CD14-positive monocyte (primary cell): ENCODE data around the gene NRXN3. TPM values are rescaled to one million over a fixed set of nuclear protein-coding genes. Genes with fewer than 3 reads are reported as not detected.

ENCODE experiments used
- DNase-seq, 3 donors: peaks; one replicate each; pipeline ENCODE4 v3.0.0-alpha.2; 2011 to 2022
- H2AFZ ChIP-seq: 2 replicates; pipeline ENCODE4 v1.6.0; 2012; ENCODE audit warnings: mild to moderate bottlenecking, low read depth, low read length, inconsistent platforms; ENCODE audit not compliant: insufficient read depth, poor library complexity, severe bottlenecking
- H3K27ac ChIP-seq, 2 donors: 1 replicate in 1 of 2; 2 replicates in 1 of 2; pipeline ENCODE4 v1.5.1; 2012 to 2013; ENCODE audit warnings: low read length in 2 of 2, control low read depth in 1 of 2, inconsistent platforms in 1 of 2, low read depth in 1 of 2, mild to moderate bottlenecking in 1 of 2
- H3K27me3 ChIP-seq, 2 donors: one replicate each; pipeline versions ENCODE4 v1.6.0 to v1.6.1; 2011 to 2013; ENCODE audit warnings: low read length in 2 of 2; ENCODE audit not compliant: control insufficient read depth in 2 of 2, insufficient read depth in 2 of 2
- H3K36me3 ChIP-seq, 2 donors: replicated peaks in 1 of 2; 1 replicate in 1 of 2; 2 replicates in 1 of 2; pipeline versions ENCODE4 v1.5.1 to v1.6.1; 2012 to 2013; ENCODE audit warnings: low read length in 2 of 2, control low read depth in 1 of 2, inconsistent platforms in 1 of 2, mild to moderate bottlenecking in 1 of 2; ENCODE audit not compliant: insufficient read depth in 2 of 2, control insufficient read depth in 1 of 2
- H3K4me1 ChIP-seq, 2 donors: 1 replicate in 1 of 2; 2 replicates in 1 of 2; pipeline versions ENCODE4 v1.5.1 to v1.6.1; 2012 to 2013; ENCODE audit warnings: low read length in 2 of 2, control low read depth in 1 of 2, inconsistent platforms in 1 of 2, mild to moderate bottlenecking in 1 of 2, moderate library complexity in 1 of 2; ENCODE audit not compliant: insufficient read depth in 2 of 2, control insufficient read depth in 1 of 2
- H3K4me2 ChIP-seq: replicated peaks from 2 replicates; pipeline ENCODE3; 2012; ENCODE audit warnings: low read length, moderate library complexity, mild to moderate bottlenecking; ENCODE audit not compliant: poor library complexity, severe bottlenecking; ENCODE audit errors: extremely low read depth
- H3K4me3 ChIP-seq, 3 experiments: fragments of 200-600 bp in 1 of 3; sonication (generic) in 1 of 3; replicated peaks in 1 of 3; 1 replicate in 2 of 3; 2 replicates in 1 of 3; pipeline ENCODE4 v1.5.1; 2011 to 2013; ENCODE audit warnings: low read length in 3 of 3, mild to moderate bottlenecking in 3 of 3, control low read depth in 2 of 3, low read depth in 2 of 3, inconsistent platforms in 1 of 3, moderate library complexity in 1 of 3
- H3K79me2 ChIP-seq: 2 replicates; pipeline ENCODE4 v1.6.0; 2012; ENCODE audit warnings: mild to moderate bottlenecking, control low read depth, inconsistent platforms, low read length, moderate library complexity; ENCODE audit not compliant: insufficient read depth
- H3K9ac ChIP-seq: 2 replicates; pipeline ENCODE4 v1.6.0; 2017; ENCODE audit warnings: low read length, mild to moderate bottlenecking; ENCODE audit not compliant: insufficient read depth, poor library complexity, severe bottlenecking
- H3K9me3 ChIP-seq, 2 donors: replicated peaks in 1 of 2; 1 replicate in 1 of 2; 2 replicates in 1 of 2; pipeline versions ENCODE4 v1.5.1 to v1.6.1; 2012 to 2013; ENCODE audit warnings: low read length in 2 of 2, control low read depth in 1 of 2; ENCODE audit not compliant: control insufficient read depth in 1 of 2, insufficient read depth in 1 of 2
- H4K20me1 ChIP-seq: 2 replicates; pipeline ENCODE4 v1.6.0; 2012; ENCODE audit warnings: mild to moderate bottlenecking, low read length, control low read depth, moderate library complexity; ENCODE audit not compliant: insufficient read depth
- H3K27ac Mint-ChIP-seq, 7 donors: one replicate each; pipeline ENCODE4 v1.8.0; 2020; ENCODE audit warnings: mild to moderate bottlenecking in 7 of 7, mixed read lengths in 7 of 7, moderate library complexity in 6 of 7, inconsistent platforms in 2 of 7
- H3K27me3 Mint-ChIP-seq, 3 donors: one replicate each; pipeline ENCODE4 v1.8.0; 2021 to 2022; ENCODE audit warnings: low read depth in 3 of 3, mild to moderate bottlenecking in 3 of 3, mixed read lengths in 3 of 3, moderate library complexity in 3 of 3, inconsistent platforms in 1 of 3
- H3K36me3 Mint-ChIP-seq, 2 donors: one replicate each; pipeline ENCODE4 v1.8.0; 2020; ENCODE audit warnings: mixed read lengths in 2 of 2, inconsistent platforms in 1 of 2, mild to moderate bottlenecking in 1 of 2
- H3K4me1 Mint-ChIP-seq: one replicate; pipeline ENCODE4 v1.8.0; 2020; ENCODE audit warnings: mild to moderate bottlenecking, mixed read lengths
- H3K4me3 Mint-ChIP-seq, 2 donors: one replicate each; pipeline ENCODE4 v1.8.0; 2020; ENCODE audit warnings: mild to moderate bottlenecking in 2 of 2, mixed read lengths in 2 of 2, moderate library complexity in 1 of 2
- H3K9me3 Mint-ChIP-seq, 7 donors: one replicate each; pipeline ENCODE4 v1.8.0; 2020 to 2022; ENCODE audit warnings: mixed read lengths in 7 of 7, mild to moderate bottlenecking in 6 of 7, moderate library complexity in 6 of 7, inconsistent platforms in 2 of 7
- WGBS: methylation state at CpG from one replicate; pipeline ENCODE4 v1.1.5; 2013; ENCODE audit warnings: missing lambda C conversion rate; ENCODE audit not compliant: insufficient coverage; 5-methylcytosine and 5-hydroxymethylcytosine counted together
- intact Hi-C, 2 donors: fragments of 100-400 bp; cut with micrococcal nuclease; formaldehyde crosslinking; loops; one replicate each; pipeline versions ENCODE4 v1.15.0 to v1.15.1; 2023
- polyA plus RNA-seq, 3 donors: library from polyadenylated mRNA; depleted of rRNA in 1 of 3; unstranded in 2 of 3; stranded (reverse) in 1 of 3; fragments of 300-500 nt in 2 of 3; fragments of >200 nt in 1 of 3; fragmentation: Illumina TruSeq in 2 of 3; gene quantifications; 1 replicate in 2 of 3; 2 replicates in 1 of 3; pipeline ENCODE4 v1.2.3, GENCODE V29; 2012 to 2021
- TF ChIP-seq, protein P1 (sequence below): fragments of 200-600 bp; IDR thresholded peaks from one replicate; pipeline ENCODE4 v1.8.0; 2022; ENCODE audit warnings: antibody characterized with exemption, mild to moderate bottlenecking

Gene NRXN3
- polyA plus RNA-seq, 3 donors = not detected

- no peak overlapping the region for H3K4me3 ChIP-seq
- no peak overlapping the region for H2AFZ ChIP-seq
- no peaks in the 10 kb centered on the region for H3K79me2 ChIP-seq
- Mint-ChIP-seq H3K36me3 (no peaks in the 10 kb centered on the region), H3K27ac (no peak overlapping the region), H3K27me3 (peaks cover 0 to 3% (median 0%) of the 10 kb centered on the region in 3 donors), H3K4me1 (no peaks in the 10 kb centered on the region), H3K4me3 (no peak overlapping the region), H3K9me3 (peaks cover 0 to 2% (median 0%) of the 10 kb centered on the region in 7 donors)
- no peaks in the 10 kb centered on the region for H3K27me3 ChIP-seq
- DNase-seq = no peak
- TF ChIP-seq, protein P1, sequence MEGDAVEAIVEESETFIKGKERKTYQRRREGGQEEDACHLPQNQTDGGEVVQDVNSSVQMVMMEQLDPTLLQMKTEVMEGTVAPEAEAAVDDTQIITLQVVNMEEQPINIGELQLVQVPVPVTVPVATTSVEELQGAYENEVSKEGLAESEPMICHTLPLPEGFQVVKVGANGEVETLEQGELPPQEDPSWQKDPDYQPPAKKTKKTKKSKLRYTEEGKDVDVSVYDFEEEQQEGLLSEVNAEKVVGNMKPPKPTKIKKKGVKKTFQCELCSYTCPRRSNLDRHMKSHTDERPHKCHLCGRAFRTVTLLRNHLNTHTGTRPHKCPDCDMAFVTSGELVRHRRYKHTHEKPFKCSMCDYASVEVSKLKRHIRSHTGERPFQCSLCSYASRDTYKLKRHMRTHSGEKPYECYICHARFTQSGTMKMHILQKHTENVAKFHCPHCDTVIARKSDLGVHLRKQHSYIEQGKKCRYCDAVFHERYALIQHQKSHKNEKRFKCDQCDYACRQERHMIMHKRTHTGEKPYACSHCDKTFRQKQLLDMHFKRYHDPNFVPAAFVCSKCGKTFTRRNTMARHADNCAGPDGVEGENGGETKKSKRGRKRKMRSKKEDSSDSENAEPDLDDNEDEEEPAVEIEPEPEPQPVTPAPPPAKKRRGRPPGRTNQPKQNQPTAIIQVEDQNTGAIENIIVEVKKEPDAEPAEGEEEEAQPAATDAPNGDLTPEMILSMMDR = no peak
- intact Hi-C loops = no loop called here
- no peaks in the 10 kb centered on the region for H3K4me1 ChIP-seq
- H3K9ac ChIP-seq = no peak overlapping the region
- H3K36me3 ChIP-seq = no peaks in the 10 kb centered on the region
- H4K20me1 ChIP-seq = no peaks in the 10 kb centered on the region
- no peak overlapping the region for H3K4me2 ChIP-seq
- no peak overlapping the region for H3K27ac ChIP-seq
- no peaks in the 10 kb centered on the region for H3K9me3 ChIP-seq
Measured at GRCh38 chr14:79464468-79464867, 1294.3 kb downstream of the NRXN3 start.

DNA sequence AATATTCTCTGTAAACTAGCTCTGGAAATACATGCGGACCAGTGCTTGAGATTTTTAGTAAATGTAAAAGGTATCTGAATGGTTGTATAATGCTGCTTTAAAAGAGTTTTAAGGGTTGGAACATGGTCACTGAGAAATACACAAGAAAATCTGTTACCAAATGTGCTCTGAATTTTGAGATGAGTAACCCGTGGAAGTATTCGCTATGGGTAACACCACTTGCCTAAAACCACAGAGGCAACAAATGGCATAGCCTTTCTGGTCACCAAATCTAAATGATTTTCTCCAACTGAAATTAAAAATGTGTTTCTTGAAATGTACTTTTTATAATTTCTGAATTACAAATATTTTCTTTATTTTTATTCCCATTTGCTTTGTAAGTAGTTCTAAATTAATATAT is 1295.5 kb downstream of the NRXN3 start:
- Mint-ChIP-seq H3K9me3 (peaks cover 0 to 5% (median 0%) of the 10 kb centered on the region in 7 donors), H3K27me3 (peaks cover 0 to 3% (median 0%) of the 10 kb centered on the region in 3 donors), H3K36me3 (no peaks in the 10 kb centered on the region), H3K4me1 (no peaks in the 10 kb centered on the region), H3K4me3 (no peak overlapping the region), H3K27ac (no peak overlapping the region)
- no CpG with 5 or more reads among the region's 3 CpGs for WGBS
- no peaks in the 10 kb centered on the region for H3K4me1 ChIP-seq
- DNase-seq = no peak
- H3K4me2 ChIP-seq = no peak overlapping the region
- H3K4me3 ChIP-seq = no peak overlapping the region
- H3K36me3 ChIP-seq = no peaks in the 10 kb centered on the region
- no peaks in the 10 kb centered on the region for H3K79me2 ChIP-seq
- H2AFZ ChIP-seq = no peak overlapping the region
- H3K27ac ChIP-seq = no peak overlapping the region
- TF ChIP-seq, protein P1 = no peak
- H3K9ac ChIP-seq = no peak overlapping the region
- H4K20me1 ChIP-seq = no peaks in the 10 kb centered on the region
- no peaks in the 10 kb centered on the region for H3K27me3 ChIP-seq
- no peaks in the 10 kb centered on the region for H3K9me3 ChIP-seq
- intact Hi-C loops = no loop called here
